Right atrium auricular region (tissue), 2 donors: ENCODE data around the gene SMYD3. TPM values are rescaled to one million over a fixed set of nuclear protein-coding genes. Genes with fewer than 3 reads are reported as not detected.

ENCODE experiments used
- DNase-seq: peaks from one replicate; pipeline ENCODE4 v3.0.0-alpha.2; 2019; ENCODE audit warnings: low spot score
- H3K27ac ChIP-seq, 2 donors: fragments of 200-600 bp; sonication (generic); 1 replicate in 1 of 2; 2 replicates in 1 of 2; pipeline ENCODE4 v1.5.1; 2016 to 2019
- H3K27me3 ChIP-seq, 2 donors: fragments of 200-600 bp; sonication (generic); one replicate each; pipeline versions ENCODE4 v1.5.1 to v1.6.0; 2017 to 2019
- H3K36me3 ChIP-seq: fragments of 200-600 bp; sonication (generic); one replicate; pipeline ENCODE4 v1.5.1; 2016
- H3K4me1 ChIP-seq, 2 donors: fragments of 200-600 bp; sonication (generic); one replicate each; pipeline versions ENCODE4 v1.5.1 to v1.6.0; 2017 to 2019
- H3K4me3 ChIP-seq, 2 donors: fragments of 200-600 bp; sonication (generic); 1 replicate in 1 of 2; 2 replicates in 1 of 2; pipeline ENCODE4 v1.5.1; 2017 to 2019; ENCODE audit warnings: mild to moderate bottlenecking in 1 of 2, moderate library complexity in 1 of 2
- H3K9me3 ChIP-seq, 2 donors: fragments of 200-600 bp; sonication (generic); one replicate each; pipeline ENCODE4 v1.5.1; 2019
- total RNA-seq, 2 donors: library from RNA; depleted of rRNA; stranded (reverse); fragments of >200 nt; gene quantifications; one replicate each; pipeline ENCODE4 v1.1.0, GENCODE V29; 2016
- TF ChIP-seq, protein P1 (sequence below), 2 donors: fragments of 200-600 bp; sonication (generic); IDR thresholded peaks; one replicate each; pipeline ENCODE4 v1.5.1; 2019; ENCODE audit warnings: antibody characterized with exemption in 2 of 2

SMYD3 gene
- total RNA-seq, 2 donors from 2014 or later, result 7.9 to 8.5 TPM

DNA sequence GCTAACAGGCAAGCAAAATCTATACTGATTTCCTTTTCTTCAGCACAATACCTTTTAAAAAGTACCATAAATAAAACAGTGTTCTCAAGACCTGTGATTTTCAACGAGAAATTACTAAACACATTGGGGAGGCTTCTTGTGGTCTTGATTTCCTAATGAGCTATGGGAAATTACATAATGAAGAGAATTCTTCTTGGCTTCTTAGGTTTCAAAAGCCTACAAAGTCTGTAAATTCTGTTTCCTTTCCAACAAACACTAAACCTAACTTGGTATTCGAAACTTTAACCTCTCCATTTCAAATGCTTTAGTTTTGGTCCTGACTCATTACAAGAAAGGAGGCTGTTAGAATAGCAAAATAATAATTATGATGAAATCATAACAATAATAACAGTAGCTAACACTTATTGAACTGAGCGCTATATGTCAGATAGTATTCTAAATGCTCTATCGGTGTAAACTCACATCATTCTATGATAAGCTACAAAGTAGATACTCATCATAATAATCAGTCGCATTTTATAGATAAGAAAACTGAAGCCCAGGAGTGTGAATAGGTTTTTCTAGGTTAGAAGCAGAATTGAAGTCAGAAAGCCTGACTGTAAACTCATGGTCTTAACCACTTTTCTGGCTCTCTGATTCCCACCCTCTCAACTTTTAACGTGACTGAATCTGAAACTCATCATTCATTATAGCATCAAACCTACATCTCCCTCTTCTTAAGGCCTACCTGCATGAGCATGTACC lies 486.7 kb downstream of the SMYD3 start:
- Histone ChIP-seq H3K27ac (no peak overlapping the region), H3K36me3 (no peaks in the 10 kb centered on the region), H3K4me3 (no peak overlapping the region), H3K27me3 (no peaks in the 10 kb centered on the region), H3K9me3 (no peaks in the 10 kb centered on the region), H3K4me1 (no peaks in the 10 kb centered on the region)
- no peak for DNase-seq
- TF ChIP-seq, protein P1, sequence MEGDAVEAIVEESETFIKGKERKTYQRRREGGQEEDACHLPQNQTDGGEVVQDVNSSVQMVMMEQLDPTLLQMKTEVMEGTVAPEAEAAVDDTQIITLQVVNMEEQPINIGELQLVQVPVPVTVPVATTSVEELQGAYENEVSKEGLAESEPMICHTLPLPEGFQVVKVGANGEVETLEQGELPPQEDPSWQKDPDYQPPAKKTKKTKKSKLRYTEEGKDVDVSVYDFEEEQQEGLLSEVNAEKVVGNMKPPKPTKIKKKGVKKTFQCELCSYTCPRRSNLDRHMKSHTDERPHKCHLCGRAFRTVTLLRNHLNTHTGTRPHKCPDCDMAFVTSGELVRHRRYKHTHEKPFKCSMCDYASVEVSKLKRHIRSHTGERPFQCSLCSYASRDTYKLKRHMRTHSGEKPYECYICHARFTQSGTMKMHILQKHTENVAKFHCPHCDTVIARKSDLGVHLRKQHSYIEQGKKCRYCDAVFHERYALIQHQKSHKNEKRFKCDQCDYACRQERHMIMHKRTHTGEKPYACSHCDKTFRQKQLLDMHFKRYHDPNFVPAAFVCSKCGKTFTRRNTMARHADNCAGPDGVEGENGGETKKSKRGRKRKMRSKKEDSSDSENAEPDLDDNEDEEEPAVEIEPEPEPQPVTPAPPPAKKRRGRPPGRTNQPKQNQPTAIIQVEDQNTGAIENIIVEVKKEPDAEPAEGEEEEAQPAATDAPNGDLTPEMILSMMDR (IDR thresholded peaks at IDR 0.05), result no peak

DNA sequence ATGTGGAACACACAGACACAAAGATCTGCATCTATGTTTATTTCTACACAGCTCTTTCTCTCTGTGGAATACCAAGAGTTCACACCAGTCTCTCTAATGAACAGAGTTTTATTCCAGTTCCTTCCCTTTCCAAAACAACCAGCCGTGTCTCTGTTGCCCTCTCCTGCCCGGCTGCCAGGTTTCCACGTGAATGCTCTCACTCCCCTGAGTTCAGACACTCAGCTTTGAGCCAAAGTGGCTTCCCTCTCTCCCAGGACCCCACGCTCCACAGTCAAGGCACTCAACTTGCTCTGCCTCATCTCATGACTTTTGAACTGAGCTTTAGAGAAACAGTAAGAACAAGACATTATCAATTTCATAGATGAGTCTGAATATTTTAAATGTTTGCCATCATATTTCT lies 488.9 kb downstream of the SMYD3 start:
- H3K27me3 ChIP-seq, result no peaks in the 10 kb centered on the region
- no peak overlapping the region for H3K27ac ChIP-seq
- no peaks in the 10 kb centered on the region for H3K4me1 ChIP-seq
- no peak overlapping the region for H3K4me3 ChIP-seq
- no peak for DNase-seq
- H3K36me3 ChIP-seq, result no peaks in the 10 kb centered on the region
- TF ChIP-seq, protein P1 (IDR thresholded peaks at IDR 0.05), result no peak
- H3K9me3 ChIP-seq, result no peaks in the 10 kb centered on the region

DNA sequence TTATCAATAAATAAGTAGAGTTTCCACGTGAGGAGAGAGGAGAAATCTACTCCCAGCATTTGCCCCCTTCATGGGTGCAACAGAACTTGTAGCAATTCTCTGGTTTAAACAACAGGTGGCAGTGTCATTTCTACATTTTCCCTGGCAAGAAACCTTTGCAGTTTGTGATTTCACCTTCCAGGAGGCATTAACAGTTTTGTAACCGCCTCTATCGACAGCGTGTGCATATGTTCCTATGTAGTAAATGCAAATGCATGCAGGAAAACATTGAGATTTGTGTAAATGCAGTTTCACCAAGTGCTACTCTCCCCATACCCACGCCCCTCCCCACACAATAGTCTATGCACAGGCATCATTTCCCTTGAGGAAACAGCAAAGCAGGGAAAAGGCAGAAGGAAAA lies 494.7 kb downstream of the SMYD3 start:
- Histone ChIP-seq H3K27ac (no peak overlapping the region), H3K36me3 (no peaks in the 10 kb centered on the region), H3K27me3 (no peaks in the 10 kb centered on the region), H3K4me3 (no peak overlapping the region), H3K4me1 (peaks cover 0 to 4% of the 10 kb centered on the region in 2 donors), H3K9me3 (no peaks in the 10 kb centered on the region)
- no peak for DNase-seq
- TF ChIP-seq, protein P1 (IDR thresholded peaks at IDR 0.05), result peak in 1 of 2 donors; percentile 76

DNA sequence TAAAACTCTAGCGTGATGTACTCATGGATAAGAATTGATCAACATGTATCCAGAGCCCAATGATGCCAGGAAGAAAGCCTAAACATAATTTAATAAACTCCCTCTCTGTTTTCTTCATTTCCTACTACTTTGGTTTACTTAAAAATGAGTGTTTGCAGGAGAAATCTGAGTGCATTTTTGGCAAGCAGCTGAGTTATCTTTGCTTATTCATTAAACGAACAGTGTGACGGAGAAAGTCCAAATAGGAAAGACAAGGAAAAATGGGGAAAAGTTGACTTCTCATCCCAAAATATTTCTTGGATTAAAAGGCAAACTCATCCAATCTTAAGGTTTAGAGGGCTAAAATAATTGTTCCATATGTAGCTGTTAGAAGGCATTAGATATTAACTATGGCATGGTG lies 496.7 kb downstream of the SMYD3 start:
- Histone ChIP-seq H3K9me3 (no peaks in the 10 kb centered on the region), H3K4me3 (no peak overlapping the region), H3K27ac (no peak overlapping the region), H3K4me1 (peaks cover 0 to 6% of the 10 kb centered on the region in 2 donors), H3K27me3 (no peaks in the 10 kb centered on the region), H3K36me3 (no peaks in the 10 kb centered on the region)
- TF ChIP-seq, protein P1 (IDR thresholded peaks at IDR 0.05), result no peak
- no peak for DNase-seq

DNA sequence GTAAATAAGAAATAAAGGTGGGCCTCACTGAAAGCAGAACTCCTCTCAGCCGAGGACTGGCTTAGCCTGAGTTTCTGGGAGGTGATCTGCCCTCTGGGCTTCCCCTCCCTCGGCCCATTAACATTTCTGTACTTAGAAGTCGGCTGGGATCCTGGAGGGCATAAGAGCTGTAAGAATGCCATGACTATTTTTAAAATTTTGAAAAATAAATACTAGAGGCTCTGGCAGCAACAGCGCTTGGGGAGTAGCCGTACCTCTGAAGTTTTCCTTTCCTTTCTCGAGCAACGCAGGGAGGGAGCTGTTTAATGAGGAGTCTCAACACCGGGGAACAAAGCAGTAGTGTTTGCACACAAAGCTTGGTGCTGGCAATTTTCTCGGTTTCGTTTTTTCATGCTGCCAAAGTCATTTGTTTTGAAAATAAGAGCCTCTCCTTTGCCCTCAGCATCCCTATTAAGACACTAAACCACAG lies 498.7 kb downstream of the SMYD3 start:
- no peaks in the 10 kb centered on the region for H3K9me3 ChIP-seq
- TF ChIP-seq, protein P1 (IDR thresholded peaks at IDR 0.05), result no peak
- peaks cover 0 to 11% of the 10 kb centered on the region in 2 donors for H3K4me1 ChIP-seq
- no peak for DNase-seq
- H3K27me3 ChIP-seq, result no peaks in the 10 kb centered on the region
- no peak overlapping the region for H3K4me3 ChIP-seq
- no peaks in the 10 kb centered on the region for H3K36me3 ChIP-seq
- H3K27ac ChIP-seq, result no peak overlapping the region

DNA sequence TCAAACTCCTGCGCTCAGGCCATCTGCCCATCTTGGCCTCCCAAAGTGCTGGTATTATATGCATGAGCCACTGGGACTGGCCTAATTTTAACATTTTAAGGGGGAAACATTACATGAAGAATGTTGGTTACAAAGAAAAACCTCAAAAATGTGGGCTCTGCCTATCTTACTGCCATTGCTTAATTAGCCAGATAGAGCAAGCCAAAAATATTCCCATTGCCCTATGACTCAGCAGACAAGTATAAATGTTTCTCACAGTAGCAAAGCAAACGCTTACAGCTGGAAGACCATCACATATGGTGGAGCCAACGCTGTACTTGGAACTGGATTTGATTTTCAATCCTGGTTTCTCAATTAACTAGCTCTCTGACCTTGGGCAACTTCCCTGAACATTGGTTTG lies 502.0 kb downstream of the SMYD3 start:
- Histone ChIP-seq H3K4me3 (no peak overlapping the region), H3K4me1 (peaks cover 0 to 7% of the 10 kb centered on the region in 2 donors), H3K27ac (no peak overlapping the region), H3K27me3 (no peaks in the 10 kb centered on the region), H3K36me3 (no peaks in the 10 kb centered on the region), H3K9me3 (no peaks in the 10 kb centered on the region)
- no peak for DNase-seq
- TF ChIP-seq, protein P1 (IDR thresholded peaks at IDR 0.05), result no peak
